GM19438 (cell line): ENCODE measurements around the gene ICOS.

Source experiments
- ATAC-seq: cut with Tn5 transposase; IDR thresholded peaks from one replicate; pipeline ENCODE4 v1.9.1; 2021; ENCODE audit warnings: low read depth; ENCODE audit not compliant: unreplicated experiment

The ICOS gene, protein sequence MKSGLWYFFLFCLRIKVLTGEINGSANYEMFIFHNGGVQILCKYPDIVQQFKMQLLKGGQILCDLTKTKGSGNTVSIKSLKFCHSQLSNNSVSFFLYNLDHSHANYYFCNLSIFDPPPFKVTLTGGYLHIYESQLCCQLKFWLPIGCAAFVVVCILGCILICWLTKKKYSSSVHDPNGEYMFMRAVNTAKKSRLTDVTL

DNA sequence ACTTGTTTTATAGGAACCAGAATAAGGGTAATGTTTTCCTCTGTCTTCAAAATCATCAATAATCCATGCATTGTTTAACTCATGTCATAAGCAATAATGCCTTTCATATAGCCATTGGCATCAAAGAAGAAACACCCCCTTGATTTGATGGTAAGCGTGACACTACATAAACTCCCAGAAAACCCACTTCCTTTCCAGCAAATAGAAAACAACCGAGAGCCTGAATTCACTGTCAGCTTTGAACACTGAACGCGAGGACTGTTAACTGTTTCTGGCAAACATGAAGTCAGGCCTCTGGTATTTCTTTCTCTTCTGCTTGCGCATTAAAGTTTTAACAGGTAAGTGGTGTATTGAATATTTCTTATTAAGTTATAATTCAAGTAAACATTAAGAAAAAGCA is at the start of gene ICOS:
ICOS (plus strand) TSS at position 229 of the 400 bp plus-strand sequence; CDS start at position 281, 52 bp downstream.
- ATAC-seq, result no peak

DNA sequence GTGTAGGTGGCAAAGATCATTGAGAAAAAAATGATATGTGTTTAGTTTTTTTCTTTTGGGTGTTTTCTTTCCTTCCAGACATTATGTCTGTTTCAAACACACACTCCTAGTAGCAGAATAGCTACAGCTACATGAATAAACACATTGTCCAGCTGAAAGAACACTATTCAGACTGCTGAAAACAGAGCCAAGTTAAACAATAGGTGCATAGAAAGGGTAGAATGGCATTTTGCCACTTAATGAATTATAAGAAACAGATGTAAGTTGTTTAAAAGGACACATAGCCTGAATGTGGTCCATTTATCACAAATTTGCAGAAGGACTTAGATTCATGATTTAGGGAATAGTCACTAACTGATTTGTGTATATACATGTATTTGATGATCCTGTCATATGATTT is 48.9 kb upstream of the ICOS start:
- ATAC-seq, result no peak

DNA sequence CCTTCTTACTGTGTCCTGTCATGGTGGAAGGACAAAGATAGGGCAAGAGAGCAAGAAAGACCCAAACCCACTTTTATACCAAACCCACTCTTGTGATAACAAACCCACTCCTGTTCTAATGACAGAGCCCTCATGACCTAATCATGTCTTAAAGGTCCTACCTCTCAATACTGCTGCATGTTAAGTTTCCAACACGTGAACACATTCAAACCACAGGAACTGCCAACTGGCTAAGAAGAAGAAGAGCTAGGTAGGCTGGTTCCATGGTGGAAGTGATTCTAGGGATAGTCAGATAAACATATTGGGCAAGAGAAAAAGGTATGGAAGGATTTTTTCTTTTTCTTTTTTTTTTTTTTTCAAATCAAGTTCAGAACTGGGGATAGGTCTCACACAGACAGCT is 47.0 kb upstream of the ICOS start:
- no peak for ATAC-seq

DNA sequence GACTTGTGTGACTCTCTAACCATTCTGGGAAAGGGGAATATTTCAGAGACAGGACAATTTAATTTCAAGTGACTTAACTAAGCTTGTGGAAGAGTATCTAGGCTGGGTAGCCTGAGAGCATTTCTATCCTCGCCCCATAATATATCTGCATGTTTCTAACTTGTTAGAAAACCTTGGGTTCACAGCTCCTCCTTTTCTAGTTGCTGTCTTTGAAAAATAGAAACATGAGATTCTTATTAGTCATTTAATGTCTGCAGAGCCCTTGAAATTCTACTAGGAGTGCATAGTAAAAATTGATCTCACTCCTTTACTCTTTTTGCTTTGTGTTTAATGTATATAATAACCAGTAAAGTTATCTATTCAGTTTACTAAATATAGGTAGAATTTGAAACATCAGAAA is 46.6 kb upstream of the ICOS start:
- ATAC-seq, result no peak

DNA sequence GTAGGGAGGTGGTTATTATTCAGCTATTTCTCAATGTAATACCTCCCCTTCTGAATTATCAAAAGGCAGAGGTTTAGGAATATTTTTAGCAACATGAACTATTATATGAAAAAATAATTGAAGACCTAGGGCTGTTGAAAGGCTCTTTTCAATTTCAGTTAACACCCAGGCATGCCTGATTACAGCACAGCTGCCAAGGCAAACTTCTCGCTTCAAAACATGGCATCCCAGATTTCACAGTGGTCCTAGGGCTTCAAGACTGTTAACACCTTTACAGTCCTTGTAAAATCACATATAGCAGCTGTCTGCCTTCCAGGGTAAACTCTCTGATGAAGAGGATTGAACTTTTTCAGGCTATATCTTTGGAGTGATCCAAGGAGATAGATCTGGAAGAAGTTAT is 45.8 kb upstream of the ICOS start:
- ATAC-seq, result no peak

DNA sequence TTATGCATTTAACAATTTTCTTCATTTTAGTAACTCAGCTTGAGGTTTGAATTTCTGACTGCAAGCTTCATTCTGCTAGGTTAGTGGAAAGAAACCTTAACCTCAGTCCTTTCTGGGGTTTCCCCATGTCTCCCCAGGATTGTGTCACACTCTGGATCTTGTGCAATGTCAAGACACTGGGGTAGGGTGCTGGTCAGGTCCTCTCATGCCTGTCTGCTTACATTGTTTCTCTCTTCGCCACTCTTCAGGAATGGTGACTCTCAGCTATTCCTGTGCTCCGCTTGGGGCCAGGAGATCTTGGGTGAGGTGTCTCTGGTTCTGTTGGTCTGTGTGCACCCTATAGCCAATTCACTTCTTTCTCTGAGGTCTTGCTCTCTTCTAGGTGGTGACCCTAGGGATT is 45.1 kb upstream of the ICOS start:
- ATAC-seq, result no peak

DNA sequence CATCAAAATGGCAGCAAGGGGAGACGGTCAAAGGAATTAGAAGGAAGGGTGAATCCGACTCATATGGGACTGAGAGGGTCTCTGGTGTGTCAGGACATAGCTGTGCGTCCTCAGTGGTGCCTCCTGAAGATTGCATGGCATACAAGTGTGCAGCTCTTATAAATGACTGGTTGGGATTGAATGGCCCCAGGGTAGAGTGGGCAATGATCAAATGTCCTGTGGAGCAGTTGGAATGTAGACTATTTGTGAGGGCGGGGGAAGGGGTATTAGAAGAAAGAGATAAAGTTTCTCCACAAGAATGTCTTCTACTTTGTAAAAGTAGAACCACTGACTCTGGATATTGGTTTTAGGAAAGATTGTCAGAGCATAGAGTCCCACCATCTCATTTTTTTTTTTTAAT is 44.4 kb upstream of the ICOS start:
- ATAC-seq, result no peak

DNA sequence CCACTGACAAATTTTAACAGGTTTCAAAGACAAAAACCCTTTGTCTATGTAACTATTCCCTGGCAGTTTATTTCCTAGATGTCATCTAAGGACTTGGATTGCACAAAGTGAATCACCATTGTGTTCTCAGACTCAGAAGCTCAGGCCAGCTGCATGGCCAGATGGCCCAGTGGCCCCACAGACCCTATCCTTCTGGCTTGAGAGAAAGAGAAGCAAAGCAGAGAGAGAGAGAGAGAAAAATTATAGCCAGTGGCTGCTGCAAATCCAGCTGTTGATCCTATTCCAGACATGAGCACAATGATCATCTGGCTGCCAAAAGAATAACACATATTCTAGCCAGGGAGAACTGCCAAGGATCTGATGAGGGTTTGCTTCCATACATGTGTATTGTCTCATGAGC is 43.2 kb upstream of the ICOS start:
- no peak for ATAC-seq

DNA sequence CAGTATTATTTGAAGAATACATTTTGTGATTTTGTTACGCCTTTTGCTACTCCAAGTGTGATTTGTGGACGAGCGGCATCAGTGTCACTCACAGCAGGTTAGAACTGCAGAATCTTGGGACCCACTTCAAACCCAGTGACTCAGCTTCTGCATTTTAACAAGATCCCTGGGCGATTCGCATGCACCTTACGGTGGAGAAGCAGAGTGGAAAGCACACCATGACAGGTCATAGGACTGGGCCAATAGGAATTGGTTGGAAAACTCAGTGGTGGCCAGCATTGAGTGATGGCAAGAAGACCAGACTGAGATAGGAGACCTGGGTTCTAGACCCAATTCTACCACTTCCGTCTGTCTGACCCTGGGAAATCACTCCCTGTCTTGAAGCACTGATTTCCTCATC is 42.7 kb upstream of the ICOS start:
- no peak for ATAC-seq

DNA sequence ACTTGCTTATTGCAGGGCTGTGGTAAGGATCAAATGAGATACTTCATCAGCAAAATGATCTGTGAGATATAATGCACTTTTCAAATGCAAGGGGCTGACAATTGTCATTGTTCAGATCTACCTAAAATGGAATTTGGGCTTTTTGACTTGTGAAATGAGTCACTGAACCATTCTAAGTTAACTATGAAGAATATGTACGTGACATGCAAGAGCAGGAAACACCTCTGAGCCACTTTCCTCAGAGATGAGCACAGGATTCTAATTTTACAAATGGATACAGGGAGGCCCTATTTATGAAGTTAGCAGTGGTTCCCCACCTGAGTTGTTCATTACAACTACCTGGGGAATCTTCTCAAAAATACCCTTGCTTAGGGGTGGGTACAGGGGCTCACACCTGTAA is 42.3 kb upstream of the ICOS start:
- ATAC-seq, result no peak

DNA sequence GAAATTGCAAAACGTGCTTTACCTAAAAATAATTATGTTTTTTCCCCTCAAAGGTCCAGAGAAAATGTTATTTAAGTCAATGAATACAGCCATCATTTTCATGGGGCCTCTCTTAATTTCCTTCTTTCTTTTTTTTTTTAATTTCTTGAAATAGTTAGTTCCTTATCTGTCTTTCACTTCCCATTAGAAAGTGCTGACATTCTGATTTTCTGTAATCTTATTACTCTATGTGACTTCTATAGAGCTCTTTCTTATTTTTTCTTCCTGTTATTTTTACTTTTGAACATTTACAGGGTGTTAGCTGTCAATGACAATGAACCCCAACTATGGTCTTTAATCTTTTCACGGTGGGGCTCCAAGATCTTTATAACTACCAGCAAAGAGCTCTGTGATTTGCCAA is 39.0 kb upstream of the ICOS start:
- ATAC-seq, result no peak

DNA sequence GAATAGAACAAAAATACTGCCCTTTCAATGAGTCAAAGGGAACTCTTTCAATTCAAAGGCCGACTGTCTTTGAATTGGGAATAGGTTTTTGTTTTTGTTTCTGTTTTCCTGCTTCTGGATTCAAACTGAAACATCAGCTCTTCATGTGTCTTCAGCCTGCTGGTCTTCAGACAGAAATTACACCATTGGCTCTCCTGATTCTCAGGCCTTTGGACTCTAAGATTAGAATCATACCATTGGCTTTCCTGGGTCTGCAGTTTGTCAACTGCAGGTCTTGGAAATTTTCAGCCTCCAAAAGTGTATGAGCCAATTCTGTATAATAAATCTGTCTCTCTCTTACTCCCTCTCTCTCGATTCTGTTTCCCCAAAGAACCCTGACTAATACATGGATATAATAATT is 37.9 kb upstream of the ICOS start:
- ATAC-seq, result no peak

DNA sequence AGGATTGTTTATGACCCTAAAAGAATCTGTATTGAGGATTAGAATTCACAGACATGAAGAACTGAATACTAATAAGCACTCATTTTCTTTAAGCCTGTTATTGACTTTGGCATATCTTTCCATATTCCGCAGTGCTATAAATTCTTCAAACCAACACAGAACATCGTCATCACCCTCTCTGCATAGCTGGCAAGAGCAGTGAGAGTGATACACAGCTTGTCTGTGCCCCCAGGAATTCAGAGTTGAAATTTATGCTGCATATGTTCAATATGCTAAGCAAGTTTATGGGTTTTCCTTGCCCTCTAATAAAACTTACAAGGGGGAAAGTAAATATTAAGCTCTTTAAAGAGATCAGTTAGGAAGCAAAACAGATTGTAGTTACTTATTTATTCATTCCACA is 36.3 kb upstream of the ICOS start:
- no peak for ATAC-seq

DNA sequence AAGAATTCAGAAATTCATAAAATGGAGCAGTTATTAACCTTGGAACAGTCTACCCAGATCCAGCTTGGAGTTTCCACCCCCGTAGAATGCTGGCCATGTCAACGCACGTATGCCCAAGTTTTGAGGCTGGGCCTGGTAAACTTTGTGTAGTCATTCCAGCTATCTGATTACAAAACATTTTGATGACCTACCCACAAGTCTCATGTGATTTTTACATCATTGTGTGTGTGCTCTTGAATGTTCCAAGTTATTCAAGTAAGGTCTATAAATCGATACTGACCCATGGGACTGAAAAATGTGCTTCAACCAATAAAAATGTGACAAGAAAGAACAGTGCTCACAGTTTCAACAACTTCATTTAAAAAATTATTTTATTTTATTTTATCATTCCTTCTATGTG is 32.5 kb upstream of the ICOS start:
- ATAC-seq, result no peak

DNA sequence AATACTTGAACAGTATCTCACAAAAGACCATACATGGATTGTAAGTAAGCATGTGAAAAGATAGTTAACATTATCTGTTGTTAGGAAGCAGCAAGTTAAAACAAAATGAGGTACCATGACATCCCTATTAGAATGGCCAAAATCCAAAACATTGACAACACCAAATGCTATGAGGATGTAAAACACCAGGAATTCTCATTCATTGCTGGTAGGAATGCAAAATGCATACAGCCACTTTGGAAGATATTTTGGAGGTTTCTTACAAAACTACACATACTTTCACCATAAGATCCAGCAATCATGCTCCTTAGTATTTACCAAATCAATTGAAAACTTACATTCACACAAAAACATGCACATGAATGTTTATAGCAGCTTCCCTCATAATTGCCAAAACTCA is 30.9 kb upstream of the ICOS start:
- no peak for ATAC-seq

DNA sequence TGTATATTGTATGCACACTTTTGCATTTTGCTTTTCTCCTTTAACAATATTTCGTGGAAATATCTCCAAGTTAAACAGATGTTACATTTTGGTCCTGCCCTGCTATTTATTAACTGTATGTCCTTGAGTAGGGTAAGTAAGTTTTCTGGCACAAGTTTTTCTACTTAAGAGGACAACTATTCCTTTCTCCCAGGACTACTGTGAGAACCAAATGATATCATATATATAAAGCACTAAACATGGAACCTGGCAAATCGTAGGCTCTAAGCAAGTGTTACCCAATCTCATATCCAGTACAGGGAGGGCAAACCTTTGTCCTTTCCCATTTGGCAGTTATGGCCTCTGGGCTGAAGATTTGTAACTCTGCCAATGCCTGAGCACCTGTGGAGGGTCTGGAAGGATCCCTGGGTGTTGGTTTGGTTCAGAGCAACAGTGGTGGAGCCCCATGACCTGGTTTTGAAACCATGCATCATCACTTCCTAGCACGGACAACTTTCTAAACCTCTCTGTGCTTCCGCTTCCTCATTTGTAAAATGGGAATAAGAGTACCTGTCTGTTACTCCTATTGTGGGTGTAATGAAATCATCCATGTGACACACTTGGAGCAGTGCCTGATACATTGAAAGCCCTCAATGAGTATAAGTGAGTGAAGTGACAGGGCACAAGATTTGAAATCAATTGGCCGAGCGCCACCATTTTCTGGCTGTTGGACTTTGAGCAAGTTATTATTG is 28.3 kb upstream of the ICOS start:
- no peak for ATAC-seq

DNA sequence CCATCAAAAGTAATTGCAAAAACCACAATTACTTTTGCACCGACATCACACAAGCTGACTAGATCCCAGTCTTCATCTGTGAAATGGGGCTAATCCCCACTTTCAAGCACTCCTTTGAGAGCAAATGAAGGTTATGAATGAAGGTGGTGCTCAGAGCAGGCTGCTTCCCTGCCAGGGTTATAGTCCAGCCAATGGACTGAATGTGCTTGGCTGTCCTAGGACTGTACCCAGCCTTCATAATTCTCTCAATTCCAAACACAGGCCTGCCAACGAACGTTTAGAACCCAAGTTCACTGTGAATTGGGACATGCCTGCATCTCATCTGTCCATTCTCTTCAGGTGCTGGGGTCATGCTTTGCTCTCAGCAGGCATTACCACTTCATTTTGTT is 27.8 kb upstream of the ICOS start:
- no peak for ATAC-seq

DNA sequence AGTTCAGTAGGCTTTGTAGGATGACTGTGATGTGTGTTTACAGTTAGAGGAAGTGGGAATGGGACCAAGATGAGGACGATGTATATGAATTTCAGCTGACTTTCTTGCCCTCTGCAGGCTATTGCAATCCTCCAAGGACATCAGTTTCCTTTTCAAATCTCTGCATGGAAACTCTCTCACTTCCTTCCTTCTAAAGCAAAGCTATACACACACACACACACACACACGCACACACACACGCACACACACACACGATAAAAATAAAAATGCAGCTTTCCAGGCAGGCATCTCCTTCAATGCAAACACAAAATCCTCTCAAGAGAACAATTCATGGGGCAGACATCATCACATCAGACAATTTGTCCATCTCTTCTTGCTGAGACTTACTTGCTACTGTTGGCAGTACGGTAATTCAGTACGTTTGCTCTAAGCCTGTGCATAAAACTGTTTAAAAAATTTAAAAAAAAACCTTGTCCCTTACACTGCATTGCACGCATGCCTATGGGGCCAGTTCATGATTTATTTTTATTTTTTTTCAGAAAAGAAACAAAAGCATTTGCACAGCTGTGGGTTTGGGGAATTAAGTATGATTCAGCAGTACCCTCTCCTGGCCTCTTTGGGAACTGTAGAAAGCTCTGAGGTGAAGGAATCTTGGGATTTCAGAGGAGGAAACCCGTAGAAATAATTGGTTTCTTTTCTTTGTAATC is 27.1 kb upstream of the ICOS start:
- ATAC-seq, result no peak

DNA sequence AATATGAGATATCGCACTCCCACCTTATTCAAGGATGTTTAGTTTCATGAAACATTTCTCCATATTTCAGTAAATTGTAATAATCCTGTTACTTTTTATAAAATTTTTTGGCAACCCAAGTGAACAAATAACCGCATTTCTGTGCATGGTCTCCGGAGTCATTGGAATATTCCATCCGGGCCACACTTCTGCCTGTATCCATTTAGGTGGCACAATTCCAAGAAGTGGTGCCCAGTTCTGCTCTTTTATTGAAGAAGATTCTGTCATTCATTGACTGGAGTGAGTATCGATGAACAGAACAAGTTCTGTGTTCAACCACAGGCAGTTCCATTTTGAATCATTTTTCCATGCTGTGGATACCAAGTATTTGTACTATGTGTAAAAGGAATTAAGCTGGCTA is 26.6 kb upstream of the ICOS start:
- ATAC-seq, result no peak

DNA sequence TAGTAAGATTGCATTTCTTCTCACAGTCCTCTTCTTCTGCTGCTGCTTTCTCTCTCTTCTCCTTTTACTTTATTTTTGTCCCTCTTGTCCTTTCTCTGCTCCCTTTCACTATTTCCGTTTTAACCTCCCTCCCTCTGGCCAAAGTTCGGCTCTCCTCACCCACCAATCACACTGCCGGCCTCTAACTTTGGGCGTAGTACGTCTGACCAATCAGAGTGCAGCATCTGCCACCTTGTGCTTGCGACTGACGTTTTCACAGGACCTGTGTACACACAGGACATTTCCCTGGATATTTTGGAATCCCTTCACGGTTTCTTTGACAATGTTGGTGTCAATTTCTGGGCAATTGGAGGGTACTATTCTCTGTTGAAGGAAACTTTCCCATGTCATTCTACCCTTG is 22.6 kb upstream of the ICOS start:
- no peak for ATAC-seq

DNA sequence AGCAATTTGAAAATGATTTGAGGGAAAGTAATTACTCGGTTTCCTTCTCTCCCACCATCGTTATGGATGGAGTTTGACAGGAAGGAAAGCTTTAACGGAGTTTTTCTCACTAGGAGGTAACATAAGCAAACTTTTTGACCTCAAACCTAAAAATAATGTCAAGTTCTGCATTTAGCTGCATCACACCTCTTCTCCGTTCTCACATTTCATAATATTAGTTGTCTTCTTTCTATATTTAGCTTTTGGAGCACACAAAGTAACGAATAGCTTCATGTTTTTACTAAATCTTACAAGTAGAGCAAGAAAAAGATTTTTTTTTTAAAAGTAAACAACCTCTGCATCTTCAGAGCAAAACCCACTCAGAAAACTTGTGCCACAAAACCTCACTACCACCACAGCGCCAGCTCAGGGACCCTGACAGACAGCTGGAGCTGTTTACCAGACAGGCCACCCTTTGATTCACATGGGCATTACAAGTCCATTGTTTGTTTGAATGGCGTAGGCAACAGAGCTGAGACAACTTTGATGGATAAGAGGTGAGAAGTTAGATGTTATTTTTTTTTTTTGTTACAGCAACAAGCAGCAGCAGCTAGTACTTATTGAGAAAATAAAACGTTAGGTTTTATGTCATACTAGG is 21.9 kb upstream of the ICOS start:
- ATAC-seq, result no peak

DNA sequence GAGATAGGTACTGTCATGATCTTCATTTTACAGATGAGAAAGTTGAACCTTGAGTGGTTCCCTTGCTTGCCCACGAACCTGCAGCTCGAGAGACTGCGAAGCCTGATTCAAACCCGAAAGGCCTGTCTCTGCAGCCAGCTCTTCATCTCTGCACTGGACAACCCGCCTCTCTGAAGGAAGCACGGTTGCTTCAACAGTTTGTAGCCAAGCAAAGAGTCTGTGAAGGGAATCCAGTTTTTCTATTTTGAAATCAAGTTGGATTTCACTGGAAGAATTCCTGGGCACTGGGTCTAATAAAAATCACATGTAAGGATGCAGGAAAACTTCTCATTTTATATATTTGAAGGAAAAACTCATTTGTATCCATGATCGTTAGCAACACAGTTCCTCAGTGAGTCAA is 21.3 kb upstream of the ICOS start:
- ATAC-seq, result no peak
